Measurements from ENCODE around the gene PAGR1.

The PAGR1 gene

DNA sequence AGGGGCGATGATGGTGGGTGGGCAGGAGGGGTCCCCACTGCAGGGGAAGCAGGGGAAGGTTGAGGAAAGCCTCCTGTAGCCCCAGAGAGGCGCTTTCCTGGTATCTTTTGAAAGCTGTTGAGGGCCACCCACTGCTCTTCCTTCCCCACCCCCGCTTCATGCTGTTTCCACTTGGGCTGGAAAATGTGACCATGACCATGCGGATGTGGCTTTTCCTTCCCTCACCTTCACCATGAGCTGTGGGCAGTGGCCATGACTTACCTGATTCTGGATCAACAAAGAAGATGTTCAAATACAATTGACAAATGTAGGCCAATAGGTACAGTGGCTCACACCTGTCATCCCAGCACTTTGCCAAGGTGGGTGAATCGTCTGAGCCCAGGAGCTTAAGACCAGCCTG lies 18.1 kb downstream of the PAGR1 start:
- Histone ChIP-seq H3K27ac (ENCODE audit: low read depth, low read length) (no peak overlapping the region), H3K9me3 (ENCODE audit: control insufficient read depth in 5 of 5, low read length in 5 of 5) (no peaks in the 10 kb centered on the region), H3K9ac (ENCODE audit: low read length in 5 of 5) (no peak overlapping the region), H3K4me3 (ENCODE audit: low read depth in 1 of 5, low read length in 5 of 5) (no peak overlapping the region), H3K27me3 (ENCODE audit: control insufficient read depth in 5 of 5, insufficient read depth in 4 of 5, low read length in 5 of 5) (no peaks in the 10 kb centered on the region), H3K36me3 (ENCODE audit: control insufficient read depth in 5 of 5, insufficient read depth in 5 of 5, low read length in 5 of 5) (peaks cover 0 to 87% (median 63%) of the 10 kb centered on the region in 5 donors), H3K4me1 (ENCODE audit: control insufficient read depth in 5 of 5, insufficient read depth in 5 of 5, low read length in 5 of 5) (no peaks in the 10 kb centered on the region)

DNA sequence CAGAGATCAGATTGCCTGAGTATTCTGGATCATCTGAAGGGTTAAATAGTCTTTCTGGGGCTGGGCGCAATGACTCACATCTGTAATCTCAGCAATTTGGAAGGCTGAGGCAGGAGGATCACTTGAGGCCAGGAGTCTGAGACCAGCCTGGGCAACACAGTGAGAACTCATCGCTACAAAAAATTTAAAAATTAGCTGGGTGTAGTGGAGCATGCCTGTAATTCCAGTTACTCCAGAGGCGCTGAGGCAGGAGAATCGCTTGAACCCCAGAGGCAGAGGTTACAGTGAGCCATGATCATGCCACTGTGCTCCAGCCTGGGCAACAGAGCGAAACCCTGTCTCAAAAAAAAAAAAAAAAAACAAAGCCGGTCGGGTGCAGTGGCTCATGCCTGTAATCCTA lies 20.0 kb downstream of the PAGR1 start:
- Histone ChIP-seq H3K36me3 (ENCODE audit: control insufficient read depth in 5 of 5, insufficient read depth in 5 of 5, low read length in 5 of 5) (peaks cover 0 to 91% (median 66%) of the 10 kb centered on the region in 5 donors), H3K4me3 (ENCODE audit: low read depth in 1 of 5, low read length in 5 of 5) (no peak overlapping the region), H3K9me3 (ENCODE audit: control insufficient read depth in 5 of 5, low read length in 5 of 5) (no peaks in the 10 kb centered on the region), H3K27me3 (ENCODE audit: control insufficient read depth in 5 of 5, insufficient read depth in 4 of 5, low read length in 5 of 5) (no peaks in the 10 kb centered on the region), H3K4me1 (ENCODE audit: control insufficient read depth in 5 of 5, insufficient read depth in 5 of 5, low read length in 5 of 5) (no peaks in the 10 kb centered on the region), H3K27ac (ENCODE audit: low read depth, low read length) (no peak overlapping the region), H3K9ac (ENCODE audit: low read length in 5 of 5) (no peak overlapping the region)

DNA sequence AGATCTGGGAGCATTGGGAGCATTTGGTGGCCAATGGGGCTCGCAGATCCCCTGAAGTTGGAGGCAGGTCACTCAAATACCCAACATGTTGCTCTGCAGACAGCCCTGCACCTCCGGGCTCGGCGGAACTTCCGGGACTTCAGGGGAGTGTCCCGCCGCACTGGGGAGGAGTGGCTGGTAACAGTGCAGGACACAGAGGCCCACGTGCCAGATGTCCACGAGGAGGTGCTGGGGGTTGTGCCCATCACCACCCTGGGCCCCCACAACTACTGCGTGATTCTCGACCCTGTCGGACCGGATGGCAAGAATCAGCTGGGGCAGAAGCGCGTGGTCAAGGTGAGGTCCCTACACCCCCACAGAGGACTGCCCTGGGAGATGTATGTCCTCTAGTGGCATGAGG lies 20.7 kb downstream of the PAGR1 start:
- Histone ChIP-seq H3K9me3 (ENCODE audit: control insufficient read depth in 5 of 5, low read length in 5 of 5) (no peaks in the 10 kb centered on the region), H3K36me3 (ENCODE audit: control insufficient read depth in 5 of 5, insufficient read depth in 5 of 5, low read length in 5 of 5) (peaks cover 0 to 92% (median 68%) of the 10 kb centered on the region in 5 donors), H3K27ac (ENCODE audit: low read depth, low read length) (no peak overlapping the region), H3K4me3 (ENCODE audit: low read depth in 1 of 5, low read length in 5 of 5) (no peak overlapping the region), H3K27me3 (ENCODE audit: control insufficient read depth in 5 of 5, insufficient read depth in 4 of 5, low read length in 5 of 5) (no peaks in the 10 kb centered on the region), H3K4me1 (ENCODE audit: control insufficient read depth in 5 of 5, insufficient read depth in 5 of 5, low read length in 5 of 5) (no peaks in the 10 kb centered on the region), H3K9ac (ENCODE audit: low read length in 5 of 5) (no peak overlapping the region)

DNA sequence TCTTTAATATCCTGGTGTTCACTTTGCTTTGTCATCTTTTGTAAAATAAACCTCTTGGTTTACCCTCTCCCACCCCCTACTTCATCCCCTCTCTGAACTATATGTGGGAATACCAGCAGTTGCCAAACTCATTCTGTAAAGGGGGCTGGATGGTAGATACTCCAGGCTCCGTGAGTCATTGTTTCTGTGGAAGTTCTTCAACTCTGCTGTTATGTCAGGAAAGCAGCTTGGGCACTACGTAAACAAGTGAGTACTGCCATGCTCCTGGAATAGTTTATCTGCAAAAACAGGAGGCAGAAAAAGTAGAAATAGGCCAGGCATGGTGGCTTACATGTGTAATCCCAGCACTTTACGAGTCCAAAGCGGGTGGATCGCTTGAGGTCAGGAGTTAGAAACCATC lies 21.9 kb downstream of the PAGR1 start:
- Histone ChIP-seq H3K27ac (ENCODE audit: low read depth, low read length) (no peak overlapping the region), H3K9ac (ENCODE audit: low read length in 5 of 5) (no peak overlapping the region), H3K27me3 (ENCODE audit: control insufficient read depth in 5 of 5, insufficient read depth in 4 of 5, low read length in 5 of 5) (no peaks in the 10 kb centered on the region), H3K4me3 (ENCODE audit: low read depth in 1 of 5, low read length in 5 of 5) (no peak overlapping the region), H3K4me1 (ENCODE audit: control insufficient read depth in 5 of 5, insufficient read depth in 5 of 5, low read length in 5 of 5) (no peaks in the 10 kb centered on the region), H3K9me3 (ENCODE audit: control insufficient read depth in 5 of 5, low read length in 5 of 5) (no peaks in the 10 kb centered on the region), H3K36me3 (ENCODE audit: control insufficient read depth in 5 of 5, insufficient read depth in 5 of 5, low read length in 5 of 5) (peaks cover 0 to 93% (median 73%) of the 10 kb centered on the region in 5 donors)

DNA sequence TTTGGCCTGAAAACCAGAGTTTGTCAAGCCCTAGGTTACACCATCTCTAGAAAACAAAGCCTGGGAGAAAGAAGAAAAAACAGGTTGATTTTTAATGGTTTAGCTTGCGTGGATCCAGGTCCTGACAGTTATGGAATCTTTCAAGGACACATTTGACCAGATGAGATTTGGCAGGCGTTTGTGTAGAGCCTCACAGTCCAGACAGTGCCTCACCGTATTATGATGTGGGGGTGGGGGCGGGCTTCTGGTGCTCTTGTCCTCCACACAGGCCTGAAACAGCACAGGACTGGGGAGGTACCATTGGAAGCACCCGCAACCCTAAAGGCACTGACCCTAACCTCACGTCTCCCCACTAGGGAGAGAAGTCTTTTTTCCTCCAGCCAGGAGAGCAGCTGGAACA lies 23.9 kb downstream of the PAGR1 start:
- no peaks in the 10 kb centered on the region for H3K9me3 ChIP-seq (ENCODE audit: control insufficient read depth in 5 of 5, low read length in 5 of 5)
- peaks cover 0 to 93% (median 75%) of the 10 kb centered on the region in 5 donors for H3K36me3 ChIP-seq (ENCODE audit: control insufficient read depth in 5 of 5, insufficient read depth in 5 of 5, low read length in 5 of 5)
- H3K27me3 ChIP-seq (ENCODE audit: control insufficient read depth in 5 of 5, insufficient read depth in 4 of 5, low read length in 5 of 5), result no peaks in the 10 kb centered on the region
- H3K4me3 ChIP-seq (ENCODE audit: low read depth in 1 of 5, low read length in 5 of 5), result no peak overlapping the region
- no peak overlapping the region for H3K27ac ChIP-seq (ENCODE audit: low read depth, low read length)
- H3K9ac ChIP-seq (ENCODE audit: low read length in 5 of 5), result no peak overlapping the region
- H3K4me1 ChIP-seq (ENCODE audit: control insufficient read depth in 5 of 5, insufficient read depth in 5 of 5, low read length in 5 of 5), result peaks cover 0 to 4% (median 3%) of the 10 kb centered on the region in 5 donors

DNA sequence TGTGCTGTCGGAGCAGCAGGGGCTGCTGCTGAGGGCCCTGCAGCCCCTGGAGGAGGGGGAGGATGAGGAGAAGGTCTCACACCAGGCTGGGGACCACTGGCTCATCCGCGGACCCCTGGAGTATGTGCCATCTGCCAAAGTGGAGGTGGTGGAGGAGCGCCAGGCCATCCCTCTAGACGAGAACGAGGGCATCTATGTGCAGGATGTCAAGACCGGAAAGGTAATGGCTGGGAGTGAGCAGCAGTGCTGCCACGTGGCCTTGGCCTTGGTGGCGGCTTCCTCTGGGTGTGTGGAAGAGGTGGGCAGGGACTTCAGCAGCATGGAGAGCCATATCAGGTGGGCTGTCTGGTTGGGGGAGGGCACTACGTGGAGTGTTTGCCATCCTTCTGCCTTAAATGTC lies 24.3 kb downstream of the PAGR1 start:
- Histone ChIP-seq H3K27ac (ENCODE audit: low read depth, low read length) (no peak overlapping the region), H3K9me3 (ENCODE audit: control insufficient read depth in 5 of 5, low read length in 5 of 5) (no peaks in the 10 kb centered on the region), H3K4me1 (ENCODE audit: control insufficient read depth in 5 of 5, insufficient read depth in 5 of 5, low read length in 5 of 5) (peaks cover 0 to 7% (median 4%) of the 10 kb centered on the region in 5 donors), H3K36me3 (ENCODE audit: control insufficient read depth in 5 of 5, insufficient read depth in 5 of 5, low read length in 5 of 5) (peaks cover 0 to 93% (median 76%) of the 10 kb centered on the region in 5 donors), H3K27me3 (ENCODE audit: control insufficient read depth in 5 of 5, insufficient read depth in 4 of 5, low read length in 5 of 5) (no peaks in the 10 kb centered on the region), H3K9ac (ENCODE audit: low read length in 5 of 5) (no peak overlapping the region), H3K4me3 (ENCODE audit: low read depth in 1 of 5, low read length in 5 of 5) (no peak overlapping the region)

DNA sequence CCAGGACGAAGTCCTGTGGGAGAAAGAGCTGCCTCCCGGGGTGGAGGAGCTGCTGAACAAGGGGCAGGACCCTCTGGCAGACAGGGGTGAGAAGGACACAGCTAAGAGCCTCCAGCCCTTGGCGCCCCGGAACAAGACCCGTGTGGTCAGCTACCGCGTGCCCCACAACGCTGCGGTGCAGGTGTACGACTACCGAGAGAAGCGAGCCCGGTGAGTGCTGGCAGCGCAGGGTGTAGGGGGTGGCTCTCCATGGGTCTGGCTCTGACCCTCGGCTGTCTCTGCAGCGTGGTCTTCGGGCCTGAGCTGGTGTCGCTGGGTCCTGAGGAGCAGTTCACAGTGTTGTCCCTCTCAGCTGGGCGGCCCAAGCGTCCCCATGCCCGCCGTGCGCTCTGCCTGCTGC lies 25.7 kb downstream of the PAGR1 start:
- Histone ChIP-seq H3K9ac (ENCODE audit: low read length in 5 of 5) (no peak overlapping the region), H3K4me3 (ENCODE audit: low read depth in 1 of 5, low read length in 5 of 5) (no peak overlapping the region), H3K4me1 (ENCODE audit: control insufficient read depth in 5 of 5, insufficient read depth in 5 of 5, low read length in 5 of 5) (peaks cover 0 to 9% (median 4%) of the 10 kb centered on the region in 5 donors), H3K27ac (ENCODE audit: low read depth, low read length) (no peak overlapping the region), H3K36me3 (ENCODE audit: control insufficient read depth in 5 of 5, insufficient read depth in 5 of 5, low read length in 5 of 5) (peaks cover 0 to 95% (median 81%) of the 10 kb centered on the region in 5 donors), H3K9me3 (ENCODE audit: control insufficient read depth in 5 of 5, low read length in 5 of 5) (no peaks in the 10 kb centered on the region), H3K27me3 (ENCODE audit: control insufficient read depth in 5 of 5, insufficient read depth in 4 of 5, low read length in 5 of 5) (no peaks in the 10 kb centered on the region)

DNA sequence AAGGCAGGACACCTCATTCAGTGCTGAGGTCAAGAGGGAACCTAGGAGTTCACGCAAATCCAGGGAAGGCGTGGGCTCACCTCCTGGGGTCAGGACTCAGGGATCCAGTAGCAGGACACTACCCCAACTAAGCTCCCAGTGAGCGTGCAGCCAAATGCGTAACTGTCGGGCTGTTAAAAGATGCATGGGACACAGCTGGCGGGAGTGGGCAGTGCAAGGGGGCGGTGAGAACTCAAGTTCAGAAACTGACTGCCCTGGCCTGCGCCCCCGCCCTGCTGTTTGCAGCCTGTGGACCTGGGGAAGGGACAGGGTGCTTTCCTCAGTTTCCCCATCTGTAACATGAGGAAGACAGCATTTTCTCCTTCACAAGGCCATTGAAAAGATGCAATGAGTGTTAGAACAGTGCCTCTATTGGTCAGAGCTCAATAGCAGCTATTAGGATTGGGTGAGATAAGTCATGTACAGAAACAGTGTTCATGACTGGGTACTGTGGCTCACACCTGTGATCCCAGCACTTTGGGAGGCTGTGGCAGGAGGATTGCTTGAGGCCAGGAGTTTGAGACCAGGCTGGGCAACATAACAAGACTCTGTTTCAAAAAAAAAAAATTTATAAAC lies 26.9 kb downstream of the PAGR1 start:
- H3K4me3 ChIP-seq (ENCODE audit: low read depth in 1 of 5, low read length in 5 of 5), result no peak overlapping the region
- no peak overlapping the region for H3K27ac ChIP-seq (ENCODE audit: low read depth, low read length)
- no peak overlapping the region for H3K9ac ChIP-seq (ENCODE audit: low read length in 5 of 5)
- H3K36me3 ChIP-seq (ENCODE audit: control insufficient read depth in 5 of 5, insufficient read depth in 5 of 5, low read length in 5 of 5), result peaks cover 0 to 95% (median 80%) of the 10 kb centered on the region in 5 donors
- no peaks in the 10 kb centered on the region for H3K27me3 ChIP-seq (ENCODE audit: control insufficient read depth in 5 of 5, insufficient read depth in 4 of 5, low read length in 5 of 5)
- peaks cover 0 to 9% (median 4%) of the 10 kb centered on the region in 5 donors for H3K4me1 ChIP-seq (ENCODE audit: control insufficient read depth in 5 of 5, insufficient read depth in 5 of 5, low read length in 5 of 5)
- H3K9me3 ChIP-seq (ENCODE audit: control insufficient read depth in 5 of 5, low read length in 5 of 5), result no peaks in the 10 kb centered on the region

DNA sequence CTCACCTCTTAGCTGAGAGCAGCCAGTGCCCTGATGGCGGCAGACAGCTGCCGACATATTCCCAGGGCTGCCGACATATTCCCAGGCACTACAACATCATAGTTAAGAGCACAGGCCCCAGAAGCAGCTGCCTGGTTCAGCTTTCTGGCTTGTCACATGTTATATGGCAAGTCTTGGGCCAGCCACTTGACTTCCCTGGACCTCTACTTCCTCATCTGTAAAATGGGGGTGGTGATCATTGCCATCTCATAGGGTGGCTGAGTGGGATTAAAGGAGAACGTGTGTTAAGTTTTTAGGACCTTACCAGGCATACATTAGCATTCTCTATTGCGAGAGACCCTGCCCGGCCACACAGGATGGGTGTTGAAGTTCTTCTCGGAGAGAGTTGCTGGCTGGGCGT lies 28.0 kb downstream of the PAGR1 start:
- H3K9me3 ChIP-seq (ENCODE audit: control insufficient read depth in 5 of 5, low read length in 5 of 5), result no peaks in the 10 kb centered on the region
- H3K27ac ChIP-seq (ENCODE audit: low read depth, low read length), result no peak overlapping the region
- H3K27me3 ChIP-seq (ENCODE audit: control insufficient read depth in 5 of 5, insufficient read depth in 4 of 5, low read length in 5 of 5), result no peaks in the 10 kb centered on the region
- peaks cover 0 to 92% (median 74%) of the 10 kb centered on the region in 5 donors for H3K36me3 ChIP-seq (ENCODE audit: control insufficient read depth in 5 of 5, insufficient read depth in 5 of 5, low read length in 5 of 5)
- no peak overlapping the region for H3K9ac ChIP-seq (ENCODE audit: low read length in 5 of 5)
- no peak overlapping the region for H3K4me3 ChIP-seq (ENCODE audit: low read depth in 1 of 5, low read length in 5 of 5)
- H3K4me1 ChIP-seq (ENCODE audit: control insufficient read depth in 5 of 5, insufficient read depth in 5 of 5, low read length in 5 of 5), result peaks cover 0 to 9% (median 4%) of the 10 kb centered on the region in 5 donors

DNA sequence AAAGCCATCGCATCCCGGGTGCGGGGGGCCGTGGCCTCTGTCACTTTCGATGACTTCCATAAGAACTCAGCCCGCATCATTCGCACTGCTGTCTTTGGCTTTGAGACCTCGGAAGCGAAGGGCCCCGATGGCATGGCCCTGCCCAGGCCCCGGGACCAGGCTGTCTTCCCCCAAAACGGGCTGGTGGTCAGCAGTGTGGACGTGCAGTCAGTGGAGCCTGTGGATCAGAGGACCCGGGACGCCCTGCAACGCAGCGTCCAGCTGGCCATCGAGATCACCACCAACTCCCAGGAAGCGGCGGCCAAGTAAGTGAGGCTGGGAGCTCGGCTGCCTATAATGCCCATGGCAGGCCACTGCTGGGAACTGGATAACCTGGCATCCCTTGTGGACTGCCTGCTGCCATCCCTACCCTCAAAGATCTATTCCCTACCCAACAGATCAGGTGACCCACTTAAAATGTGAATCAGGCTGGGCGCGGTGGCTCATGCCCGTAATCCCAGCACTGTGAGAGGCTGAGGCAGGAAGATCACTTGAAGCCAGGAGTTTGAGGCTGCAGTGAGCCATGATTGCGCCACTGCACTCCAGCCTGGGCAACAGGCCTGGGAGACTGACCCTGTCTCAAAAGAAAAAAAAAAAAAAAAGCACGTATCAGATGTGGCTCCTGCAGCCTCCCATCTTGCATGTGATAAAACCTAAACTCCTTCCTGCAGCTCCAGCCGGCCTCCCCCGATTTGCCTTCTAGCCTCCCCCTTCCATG lies 28.8 kb downstream of the PAGR1 start:
- H3K36me3 ChIP-seq (ENCODE audit: control insufficient read depth in 5 of 5, insufficient read depth in 5 of 5, low read length in 5 of 5), result peaks cover 0 to 84% (median 70%) of the 10 kb centered on the region in 5 donors
- H3K9ac ChIP-seq (ENCODE audit: low read length in 5 of 5), result no peak overlapping the region
- H3K9me3 ChIP-seq (ENCODE audit: control insufficient read depth in 5 of 5, low read length in 5 of 5), result no peaks in the 10 kb centered on the region
- no peaks in the 10 kb centered on the region for H3K27me3 ChIP-seq (ENCODE audit: control insufficient read depth in 5 of 5, insufficient read depth in 4 of 5, low read length in 5 of 5)
- H3K4me1 ChIP-seq (ENCODE audit: control insufficient read depth in 5 of 5, insufficient read depth in 5 of 5, low read length in 5 of 5), result peaks cover 0 to 9% (median 7%) of the 10 kb centered on the region in 5 donors
- no peak overlapping the region for H3K4me3 ChIP-seq (ENCODE audit: low read depth in 1 of 5, low read length in 5 of 5)
- H3K27ac ChIP-seq (ENCODE audit: low read depth, low read length), result no peak overlapping the region

All from subcutaneous abdominal adipose tissue (tissue), 5 donors.